Mucosa of rectum (tissue), 2 donors: Measurements from ENCODE around the gene SENP8.

Experiments
- H3K27ac ChIP-seq, 2 donors: one replicate each; pipeline ENCODE4 v1.7.0; 2013; ENCODE audit warnings: inconsistent platforms in 2 of 2, low read depth in 2 of 2, low read length in 2 of 2
- H3K27me3 ChIP-seq, 2 donors: one replicate each; pipeline ENCODE4 v1.7.0; 2013; ENCODE audit warnings: low read length in 2 of 2; ENCODE audit not compliant: control insufficient read depth in 2 of 2, insufficient read depth in 2 of 2
- H3K36me3 ChIP-seq, 2 donors: one replicate each; pipeline ENCODE4 v1.7.0; 2013; ENCODE audit warnings: low read length in 2 of 2; ENCODE audit not compliant: control insufficient read depth in 2 of 2, insufficient read depth in 2 of 2
- H3K4me1 ChIP-seq, 2 donors: one replicate each; pipeline ENCODE4 v1.7.0; 2013; ENCODE audit warnings: low read length in 2 of 2, mild to moderate bottlenecking in 1 of 2; ENCODE audit not compliant: control insufficient read depth in 2 of 2, insufficient read depth in 2 of 2
- H3K4me3 ChIP-seq, 2 donors: one replicate each; pipeline ENCODE4 v1.7.0; 2013; ENCODE audit warnings: low read length in 2 of 2
- H3K9ac ChIP-seq, 2 donors: one replicate each; pipeline ENCODE4 v1.7.0; 2013; ENCODE audit warnings: low read length in 2 of 2, low read depth in 1 of 2, mild to moderate bottlenecking in 1 of 2
- H3K9me3 ChIP-seq, 2 donors: one replicate each; pipeline ENCODE4 v1.7.0; 2013; ENCODE audit warnings: low read length in 2 of 2; ENCODE audit not compliant: control insufficient read depth in 2 of 2
- donor health status: healthy.
- donor health status: Normal muscosa, but diverticular disease.

The SENP8 gene

DNA sequence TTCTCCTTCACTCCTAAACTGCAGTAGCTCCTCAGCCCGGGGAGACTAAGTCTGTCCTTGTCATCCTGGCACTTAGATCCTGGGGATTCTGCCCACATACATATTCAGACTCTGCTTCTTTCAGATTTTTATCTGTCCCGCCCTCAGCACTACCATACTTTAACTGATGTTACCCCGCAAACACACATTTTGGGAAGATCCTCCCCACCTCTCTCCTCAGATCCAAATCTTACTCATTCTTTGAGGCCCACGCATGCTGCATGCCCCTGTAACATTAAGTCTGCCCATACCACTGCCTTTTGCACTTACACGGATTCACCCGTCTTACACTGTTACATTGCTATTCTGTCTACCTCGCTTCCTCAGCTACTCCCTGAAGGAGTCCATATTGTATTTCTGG is 36.1 kb downstream of the SENP8 start:
- Histone ChIP-seq H3K9me3 (no peaks in the 10 kb centered on the region), H3K9ac (no peak overlapping the region), H3K4me3 (no peak overlapping the region), H3K36me3 (no peaks in the 10 kb centered on the region), H3K27ac (peak overlapping the region in 1 of 2 donors; percentile 78), H3K4me1 (peaks cover 13 to 17% of the 10 kb centered on the region in 2 donors), H3K27me3 (no peaks in the 10 kb centered on the region)

GRCh38 chr15:72155003-72155621 is 36.9 kb downstream of the SENP8 start:
- Histone ChIP-seq H3K27ac (peak overlapping the region; percentile 76 to 78), H3K9me3 (no peaks in the 10 kb centered on the region), H3K27me3 (no peaks in the 10 kb centered on the region), H3K4me3 (peak overlapping the region; percentile 76), H3K36me3 (no peaks in the 10 kb centered on the region), H3K9ac (peak overlapping the region; percentile 72 to 75), H3K4me1 (peaks cover 13 to 17% of the 10 kb centered on the region in 2 donors)

DNA sequence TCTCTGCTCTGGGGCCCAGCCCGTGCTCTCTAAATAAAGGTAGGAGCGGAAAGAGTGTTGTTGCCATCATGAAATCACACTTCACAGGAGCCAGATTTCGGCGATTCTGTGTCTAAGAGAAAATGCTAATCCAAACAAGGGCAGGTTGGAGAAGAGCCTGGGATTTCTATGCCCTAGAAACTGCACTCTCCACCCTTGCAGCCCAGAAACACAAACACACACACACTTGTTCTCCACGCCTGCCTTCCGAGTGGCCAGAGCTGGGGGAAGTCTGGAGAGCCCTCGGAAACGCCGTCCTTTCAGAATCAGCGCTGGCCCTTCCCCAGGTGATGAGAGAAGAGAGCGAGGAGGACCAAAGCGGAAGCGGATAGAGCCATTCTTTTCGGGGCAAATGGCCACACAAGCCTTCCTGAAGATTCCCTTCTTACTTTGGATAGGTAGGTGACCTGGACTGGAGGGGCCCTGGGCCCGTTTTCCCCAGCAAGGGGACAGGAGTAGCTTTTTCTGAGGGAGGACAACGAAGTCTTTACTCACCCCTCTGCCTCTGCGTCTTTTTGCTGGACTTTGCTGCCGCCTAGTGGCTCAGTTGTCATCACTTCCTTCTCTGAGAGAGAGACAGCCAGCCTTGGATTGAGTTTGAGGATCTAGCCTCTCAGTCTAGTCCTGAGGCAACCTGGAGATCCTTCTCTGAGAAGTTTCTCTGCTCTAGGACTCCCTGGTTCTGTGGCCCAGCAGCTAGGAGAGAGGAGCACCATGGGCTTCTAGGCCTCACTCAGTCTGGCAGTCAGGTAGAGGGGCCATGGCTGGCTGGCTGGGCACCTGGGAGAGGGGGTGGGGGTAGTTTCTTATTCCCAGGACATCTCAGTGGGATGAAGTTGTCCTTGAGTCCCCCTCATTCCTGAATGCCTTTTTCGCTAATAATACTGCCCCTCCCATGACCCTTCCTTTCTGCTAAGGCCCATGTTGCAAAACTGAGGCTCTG is 37.7 kb downstream of the SENP8 start:
- Histone ChIP-seq H3K4me3 (peak overlapping the region; percentile 76), H3K4me1 (peaks cover 13 to 17% of the 10 kb centered on the region in 2 donors), H3K9me3 (no peaks in the 10 kb centered on the region), H3K36me3 (no peaks in the 10 kb centered on the region), H3K9ac (peak overlapping the region; percentile 72 to 75), H3K27ac (peak overlapping the region; percentile 76 to 78), H3K27me3 (no peaks in the 10 kb centered on the region)

GRCh38 chr15:72156928-72157327 is 38.7 kb downstream of the SENP8 start:
- Histone ChIP-seq H3K36me3 (no peaks in the 10 kb centered on the region), H3K27me3 (no peaks in the 10 kb centered on the region), H3K9ac (no peak overlapping the region), H3K4me3 (no peak overlapping the region), H3K9me3 (no peaks in the 10 kb centered on the region), H3K4me1 (peaks cover 13 to 17% of the 10 kb centered on the region in 2 donors), H3K27ac (no peak overlapping the region)

- H3K27ac ChIP-seq = no peak overlapping the region
- H3K27me3 ChIP-seq = no peaks in the 10 kb centered on the region
- no peak overlapping the region for H3K4me3 ChIP-seq
- no peaks in the 10 kb centered on the region for H3K36me3 ChIP-seq
- no peak overlapping the region for H3K9ac ChIP-seq
- H3K4me1 ChIP-seq = peaks cover 4 to 5% of the 10 kb centered on the region in 2 donors
- H3K9me3 ChIP-seq = no peaks in the 10 kb centered on the region
These were observed 42.6 kb downstream of the SENP8 start for GRCh38 chr15:72160696-72161245.

DNA sequence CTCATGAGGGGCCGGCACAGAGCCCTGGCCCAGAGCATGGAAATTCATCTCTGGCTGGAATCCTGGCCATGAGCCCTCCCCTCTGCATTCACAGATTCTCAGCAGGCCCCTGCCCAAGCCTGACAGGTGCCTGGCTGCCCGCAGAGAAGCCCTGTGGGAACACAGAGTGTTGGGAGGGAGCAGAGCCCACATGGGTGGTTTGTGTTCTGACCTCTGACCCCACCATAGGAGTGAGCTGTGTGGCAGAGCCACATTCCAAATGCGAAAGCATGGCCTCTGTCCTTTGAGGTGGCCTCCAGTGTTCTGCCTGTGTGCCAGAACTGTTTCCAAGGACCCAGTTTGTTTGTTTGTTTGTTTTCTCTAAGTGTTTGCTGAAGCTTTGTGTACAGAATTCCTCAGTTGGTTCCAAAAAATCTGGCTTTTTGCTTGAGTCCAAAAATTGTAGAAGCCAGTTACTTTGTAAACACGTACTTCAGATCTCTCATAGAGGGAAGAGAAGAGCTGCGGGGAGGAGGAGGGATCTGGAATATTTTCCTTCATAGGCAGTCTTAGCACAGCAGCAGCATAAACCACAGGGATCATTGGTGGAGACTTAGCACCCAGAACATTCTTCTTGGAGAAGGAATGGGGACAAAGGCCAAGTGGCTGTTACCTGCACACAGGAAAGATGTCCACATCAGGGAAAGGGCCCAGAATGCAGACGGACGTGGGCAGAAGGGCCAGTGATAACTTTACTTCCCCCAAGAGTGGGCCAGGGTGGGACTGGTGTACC is 43.3 kb downstream of the SENP8 start:
- no peak overlapping the region for H3K4me3 ChIP-seq
- H3K9me3 ChIP-seq = no peaks in the 10 kb centered on the region
- H3K27ac ChIP-seq = no peak overlapping the region
- no peak overlapping the region for H3K9ac ChIP-seq
- no peaks in the 10 kb centered on the region for H3K27me3 ChIP-seq
- H3K4me1 ChIP-seq = no peaks in the 10 kb centered on the region
- no peaks in the 10 kb centered on the region for H3K36me3 ChIP-seq

GRCh38 chr15:72162569-72162968 is 44.4 kb downstream of the SENP8 start:
- no peak overlapping the region for H3K9ac ChIP-seq
- no peaks in the 10 kb centered on the region for H3K27me3 ChIP-seq
- H3K36me3 ChIP-seq = no peaks in the 10 kb centered on the region
- H3K4me1 ChIP-seq = no peaks in the 10 kb centered on the region
- no peak overlapping the region for H3K27ac ChIP-seq
- no peaks in the 10 kb centered on the region for H3K9me3 ChIP-seq
- no peak overlapping the region for H3K4me3 ChIP-seq

DNA sequence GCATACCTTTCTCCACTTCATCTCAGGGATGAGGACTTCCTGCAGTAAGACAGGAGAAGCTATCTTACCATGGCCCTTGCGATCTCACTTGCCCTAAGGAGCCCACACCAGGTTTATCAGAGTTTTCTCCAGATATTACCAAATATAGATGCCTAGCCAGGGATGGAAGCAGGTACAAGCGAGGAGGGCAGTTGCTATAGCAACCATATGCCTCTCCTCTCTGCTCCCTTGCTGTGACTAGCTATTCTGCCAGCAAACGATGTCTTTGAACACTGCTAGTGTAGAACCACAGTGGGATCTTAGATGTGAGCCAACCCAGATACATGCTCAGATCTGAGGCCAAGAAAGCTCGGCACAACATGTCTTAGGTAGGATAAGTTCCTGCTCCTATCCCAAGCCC is 45.5 kb downstream of the SENP8 start:
- Histone ChIP-seq H3K9me3 (no peaks in the 10 kb centered on the region), H3K4me1 (no peaks in the 10 kb centered on the region)

GRCh38 chr15:72166716-72167417 is 48.7 kb downstream of the SENP8 start:
- Histone ChIP-seq H3K36me3 (no peaks in the 10 kb centered on the region), H3K27me3 (no peaks in the 10 kb centered on the region), H3K4me3 (no peak overlapping the region), H3K27ac (no peak overlapping the region), H3K9ac (no peak overlapping the region), H3K9me3 (no peaks in the 10 kb centered on the region), H3K4me1 (peaks cover 4 to 14% of the 10 kb centered on the region in 2 donors)

More for the DNA sequence above, 45.5 kb downstream of the SENP8 start:
- H3K9ac ChIP-seq = no peak overlapping the region
- H3K4me3 ChIP-seq = no peak overlapping the region
- H3K27ac ChIP-seq = no peak overlapping the region
- no peaks in the 10 kb centered on the region for H3K36me3 ChIP-seq
- H3K27me3 ChIP-seq = no peaks in the 10 kb centered on the region
